ENCODE measurements around the gene BCL6.
A peak's percentile ranks its signal among the peaks of the same experiment; 100 is the strongest.
"Not testable (repeated sequence)": the region's sequence is repeated elsewhere in the genome, so short reads cannot be mapped to it uniquely, and the experiment has no call there.

The BCL6 gene

DNA sequence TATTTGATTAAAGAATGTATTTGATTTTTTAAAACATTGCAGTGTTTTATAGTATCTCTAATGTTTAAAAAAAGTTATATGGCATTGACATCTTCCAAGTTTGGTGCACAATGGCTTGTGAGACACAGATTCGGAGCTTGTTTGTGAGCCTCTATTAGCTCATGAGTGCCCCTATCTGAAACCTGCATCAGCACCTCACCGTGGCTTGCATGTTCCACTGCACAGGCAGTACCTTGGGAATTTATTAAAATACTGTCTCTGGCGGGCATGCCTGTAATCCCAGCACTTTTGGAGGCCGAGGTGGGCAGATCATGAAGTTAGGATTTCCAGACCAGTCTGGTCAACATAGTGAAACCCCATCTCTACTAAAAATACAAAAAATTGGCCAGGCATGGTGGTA lies 36.1 kb downstream of the BCL6 start:
- DNase-seq = no peak

DNA sequence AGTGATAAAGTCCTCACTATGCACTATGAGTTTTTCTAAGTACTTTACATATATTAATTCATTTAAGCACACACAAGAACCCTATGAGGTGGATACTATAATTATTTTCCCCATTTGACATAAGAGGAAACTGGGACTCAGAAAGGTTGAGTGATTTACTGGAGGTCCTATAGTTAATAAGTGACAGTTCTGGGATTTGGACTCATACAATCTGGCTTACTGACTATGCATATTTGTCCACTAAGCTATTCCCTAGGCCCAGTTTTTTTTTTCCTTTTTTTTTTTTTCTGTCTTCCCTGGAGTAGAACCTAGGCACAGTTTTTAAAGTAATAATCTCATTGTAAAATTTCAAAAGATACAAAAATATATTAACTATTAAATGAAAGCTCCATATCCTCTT lies 36.6 kb downstream of the BCL6 start:
- no peak for DNase-seq

DNA sequence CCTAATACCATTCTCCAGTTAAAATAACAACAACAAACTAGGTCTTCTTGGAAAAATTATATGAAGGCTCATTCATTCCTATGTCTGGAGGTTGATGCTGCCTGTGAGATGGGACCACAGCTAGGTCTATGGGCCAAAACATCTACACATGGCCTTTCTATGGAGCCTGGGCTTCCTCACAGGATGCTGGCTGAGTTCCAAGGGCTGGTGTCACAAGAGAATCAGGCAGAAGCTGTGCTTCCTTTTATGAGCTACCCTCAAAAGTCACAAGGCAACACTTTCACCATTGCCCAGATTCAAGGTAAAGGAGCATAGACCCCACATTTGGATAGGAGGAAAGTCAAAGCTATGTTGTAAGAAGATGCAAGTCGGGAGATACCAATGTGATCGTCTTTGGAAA lies 38.3 kb downstream of the BCL6 start:
- no peak for DNase-seq

DNA sequence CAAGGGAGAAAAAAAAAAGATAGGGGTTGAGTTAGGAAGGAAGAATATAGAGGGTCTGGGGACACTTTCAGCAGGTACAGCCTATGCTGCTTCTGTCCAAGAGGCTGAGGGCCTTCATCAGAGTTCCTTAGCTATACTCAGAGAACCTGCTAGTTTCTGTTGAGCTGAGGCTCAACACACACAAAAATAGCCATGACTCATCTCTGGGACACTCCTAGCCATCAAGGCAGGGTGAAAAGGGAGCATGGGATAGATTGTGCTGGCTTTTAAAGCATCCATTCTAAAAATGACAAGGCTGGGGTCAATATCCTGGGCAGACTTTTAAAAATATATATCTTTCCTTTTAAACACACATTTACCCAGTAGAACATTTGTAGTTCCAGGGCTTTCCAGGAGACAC lies 40.1 kb downstream of the BCL6 start:
- no peak for DNase-seq

DNA sequence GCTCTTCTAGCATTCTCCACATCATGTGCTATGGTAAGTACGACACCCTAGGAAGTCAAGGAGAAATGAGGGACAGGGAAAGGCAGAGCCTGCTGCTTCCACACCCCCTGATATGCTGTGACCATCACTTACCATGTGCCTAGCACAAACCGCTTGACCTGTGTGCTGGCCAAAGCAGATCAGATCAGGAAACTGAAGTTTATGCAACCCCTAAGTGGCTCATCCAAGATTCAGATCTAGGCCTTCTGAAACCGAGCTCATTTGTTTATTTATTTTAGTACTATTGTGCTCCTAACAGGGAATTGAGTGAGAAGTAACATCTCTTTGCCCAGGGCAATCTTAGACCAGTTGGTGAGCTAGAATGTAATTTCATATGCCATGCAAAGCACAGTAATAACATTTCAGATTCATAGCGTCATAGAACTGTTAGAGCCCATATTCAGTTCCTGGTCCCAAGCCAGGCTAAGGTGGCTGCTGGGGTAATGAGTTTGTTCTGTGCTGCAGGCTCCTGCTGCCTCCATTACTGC lies 42.7 kb downstream of the BCL6 start, which contains the start of gene RTP2:
TSS of gene RTP2 (minus strand) at position 51 of the 527 bp plus-strand sequence. CDS start 429 bp downstream, outside the sequence.
- DNase-seq = no peak

DNA sequence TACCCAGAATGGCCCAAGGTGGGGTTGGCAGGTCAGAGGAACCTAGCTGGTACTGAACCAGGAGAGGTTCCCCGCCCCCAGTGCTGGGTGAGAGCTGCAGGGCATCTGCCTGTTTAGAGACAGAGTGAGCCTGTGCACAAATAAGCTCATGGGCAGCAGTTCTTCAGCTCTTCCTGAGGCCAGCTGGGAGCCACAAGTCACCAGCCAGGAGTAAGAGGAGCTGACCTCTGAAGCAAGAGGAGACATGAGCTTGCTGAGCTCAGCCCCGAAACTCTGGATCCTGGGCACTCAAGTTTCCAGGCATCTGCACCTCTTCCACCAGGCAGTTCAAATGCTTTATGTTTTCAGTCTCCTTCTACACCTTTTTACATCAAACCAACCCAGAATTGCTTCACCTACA lies 45.0 kb downstream of the BCL6 start:
- DNase-seq = no peak

DNA sequence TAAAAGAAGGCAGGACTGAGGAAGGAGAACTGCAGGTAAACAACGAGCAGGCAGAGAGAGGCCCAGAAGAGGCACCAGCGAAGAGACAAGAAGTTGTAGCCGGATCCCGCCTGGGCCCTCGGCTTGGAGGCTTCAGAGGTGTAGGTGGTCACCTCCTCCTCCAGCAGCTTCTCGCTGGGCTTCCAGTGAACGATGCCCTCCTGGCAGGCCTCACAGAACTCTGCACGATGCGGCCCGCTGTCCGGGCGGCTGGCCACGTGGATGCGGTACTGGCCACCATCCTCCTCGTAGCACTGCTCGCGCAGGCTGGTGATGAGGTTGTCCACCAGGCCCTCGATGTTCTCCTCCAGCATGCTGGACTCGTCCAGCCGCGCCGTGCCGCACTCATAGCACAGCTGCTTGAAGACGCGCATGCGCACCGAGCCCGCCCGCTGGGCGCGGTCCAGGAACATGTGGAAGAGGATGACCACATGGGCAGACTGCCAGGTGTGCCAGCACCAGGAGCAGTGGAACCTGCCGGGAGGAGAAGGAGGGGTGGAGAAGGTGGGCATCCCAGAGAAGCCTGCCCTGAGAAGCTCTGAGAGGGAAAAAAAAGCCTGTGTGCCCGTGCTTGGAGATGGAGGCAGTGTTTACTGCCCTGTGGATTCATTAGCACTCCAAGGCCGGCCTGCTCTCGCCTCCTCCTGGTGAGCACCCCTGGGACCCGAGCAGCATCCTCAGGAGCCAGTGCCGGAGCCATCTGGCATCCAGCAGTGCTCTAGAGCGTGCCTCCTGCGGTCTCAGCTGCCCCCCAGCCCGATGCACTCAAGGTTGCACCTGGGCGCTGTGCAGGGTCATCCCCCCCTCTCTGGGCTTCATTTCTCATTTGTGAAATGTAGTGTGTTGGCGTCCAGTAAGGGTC lies 46.5 kb downstream of the BCL6 start:
- DNase-seq = no peak

DNA sequence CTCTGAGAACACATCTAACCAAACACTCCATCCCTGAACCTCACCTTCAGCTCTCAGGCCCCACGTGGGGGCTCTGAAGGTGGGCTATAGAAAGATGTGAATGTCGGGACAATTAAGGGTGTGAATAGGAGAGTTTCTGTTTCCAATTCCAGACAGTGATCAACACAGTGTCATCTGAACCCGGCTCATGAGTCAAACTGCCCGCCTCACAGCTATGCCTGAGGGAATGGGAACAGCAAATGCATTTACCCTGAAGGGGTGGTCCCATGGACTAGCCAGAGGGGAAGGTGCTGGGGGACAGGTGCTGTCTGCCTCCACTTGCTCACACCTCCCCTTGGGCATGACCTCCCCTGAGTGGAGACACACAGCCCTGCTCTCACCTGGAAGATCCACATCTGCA lies 49.2 kb downstream of the BCL6 start:
- DNase-seq = no peak

DNA sequence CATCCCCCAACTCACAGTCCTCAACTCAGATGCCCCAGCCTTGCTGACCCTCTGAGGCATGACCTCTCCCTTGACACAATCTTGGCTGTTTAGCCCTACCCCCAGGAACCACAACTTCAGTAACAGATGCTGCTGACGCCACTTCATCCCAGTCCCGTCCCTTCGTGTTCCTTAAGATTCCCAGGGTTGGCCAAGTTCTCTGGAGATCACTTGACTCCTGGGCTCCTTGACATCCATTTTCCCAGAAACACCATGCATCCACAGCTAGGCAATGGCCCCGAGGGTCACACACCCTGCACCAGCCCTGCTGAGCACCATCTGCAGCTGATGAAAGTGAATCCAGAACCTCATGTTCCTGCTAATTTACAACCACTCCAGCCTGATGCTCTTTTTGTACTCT lies 49.8 kb downstream of the BCL6 start:
- no peak for DNase-seq

DNA sequence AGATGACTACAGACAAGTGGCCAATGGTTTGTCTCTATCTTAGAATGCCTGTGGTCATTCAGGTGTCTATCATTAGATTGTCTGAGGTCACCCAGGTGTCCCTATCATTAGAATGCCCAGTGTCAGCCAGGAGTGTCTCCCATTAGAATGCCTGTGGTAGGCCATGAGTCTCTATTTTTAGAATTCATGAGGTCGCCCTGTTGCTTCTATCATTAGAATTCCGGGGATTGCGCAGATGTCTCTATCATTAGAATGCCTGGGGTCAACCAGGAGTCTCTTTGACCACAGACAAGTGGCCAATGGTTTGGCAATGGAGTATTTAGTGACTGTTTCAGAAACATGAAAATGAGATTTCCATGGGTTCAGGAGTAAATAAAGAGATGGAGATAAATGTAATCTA lies 50.5 kb downstream of the BCL6 start:
- no peak for DNase-seq

DNA sequence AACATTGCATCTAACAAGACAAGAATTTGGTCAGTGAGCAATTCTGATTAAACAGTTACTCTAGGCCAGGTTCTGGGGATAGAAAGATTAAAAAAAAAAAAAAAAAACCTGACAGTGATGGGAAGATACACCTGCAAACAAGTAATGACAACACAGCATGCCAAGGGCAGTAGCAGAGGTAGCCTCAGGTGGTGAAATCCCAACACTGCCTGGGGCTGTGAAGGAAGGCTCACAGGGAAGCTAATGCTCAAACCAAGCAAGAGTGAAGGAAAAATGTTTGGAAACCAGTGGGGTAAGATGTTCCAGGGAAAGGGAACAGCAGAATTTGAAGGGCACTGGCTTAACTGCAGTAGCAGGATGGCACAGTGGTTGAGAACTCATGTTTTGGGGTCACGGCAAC lies 51.8 kb downstream of the BCL6 start:
- no peak for DNase-seq

DNA sequence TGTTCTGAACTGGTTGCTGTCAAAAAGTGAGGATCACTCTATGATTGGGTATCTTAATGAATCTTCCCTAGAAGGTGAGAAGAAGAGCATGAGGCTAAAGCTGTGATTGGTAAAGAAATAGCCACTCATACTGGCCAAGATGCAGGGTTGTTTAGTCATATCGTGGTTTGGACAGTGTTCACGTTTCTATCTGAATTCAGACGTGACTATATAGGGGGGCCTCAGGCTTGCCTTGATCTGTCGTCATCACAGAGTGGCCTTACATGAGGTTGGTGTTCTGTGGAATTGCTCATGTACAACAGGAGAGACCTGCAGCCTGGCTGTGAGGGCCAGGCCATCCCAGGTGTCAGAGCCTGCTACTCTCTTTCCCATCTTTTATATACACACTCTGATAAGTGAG lies 55.3 kb downstream of the BCL6 start:
- no peak for DNase-seq

DNA sequence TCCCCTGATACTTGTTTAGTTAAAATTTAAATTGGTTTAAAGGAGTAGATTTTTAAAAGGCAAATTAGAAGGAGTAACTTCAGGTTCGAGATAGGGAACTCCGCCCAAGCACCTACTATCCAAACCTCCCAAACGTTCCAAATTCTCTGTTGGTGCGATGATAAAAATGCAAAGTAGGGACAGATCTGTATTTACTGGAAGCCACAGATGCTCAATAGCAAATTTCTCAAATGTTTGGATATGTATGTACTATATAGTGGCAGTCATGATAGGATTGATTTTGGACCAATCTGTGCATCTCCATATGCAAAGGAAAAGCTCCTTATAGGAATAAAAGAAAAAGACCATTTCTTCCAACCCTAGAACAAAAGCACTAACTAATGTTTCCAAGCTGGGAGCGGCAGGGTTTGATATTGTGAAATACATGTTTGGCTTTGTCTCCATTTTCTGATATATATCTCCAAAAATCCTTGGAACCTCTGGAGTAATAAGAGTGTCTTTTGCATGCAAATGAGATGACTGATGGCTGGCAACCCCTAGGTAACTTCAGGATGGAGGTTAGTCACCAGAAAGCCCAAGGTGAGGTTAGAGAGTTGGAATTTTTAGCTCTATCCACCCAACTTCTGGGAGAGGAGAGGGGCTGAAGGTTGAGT lies 58.5 kb downstream of the BCL6 start:
- DNase-seq = no peak

DNA sequence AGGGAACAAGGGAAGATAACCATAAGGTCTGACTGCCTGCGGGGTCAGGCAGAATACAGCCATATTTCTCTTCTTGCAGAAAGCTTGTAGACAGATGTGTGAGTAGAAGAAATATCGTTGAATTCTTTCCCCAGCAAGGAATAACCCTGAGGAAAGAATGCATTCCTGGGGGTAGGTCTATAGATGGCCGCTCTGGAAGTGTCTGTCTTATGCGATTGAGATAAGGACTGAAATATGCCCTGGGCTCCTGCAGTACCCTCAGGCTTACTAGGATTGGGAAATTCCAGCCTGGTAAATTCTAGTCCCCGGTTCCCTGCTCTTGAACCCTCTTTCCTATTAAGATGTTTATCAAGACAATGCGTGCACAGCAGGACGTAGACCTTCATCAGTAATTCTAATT lies 59.3 kb downstream of the BCL6 start:
- no peak for DNase-seq

DNA sequence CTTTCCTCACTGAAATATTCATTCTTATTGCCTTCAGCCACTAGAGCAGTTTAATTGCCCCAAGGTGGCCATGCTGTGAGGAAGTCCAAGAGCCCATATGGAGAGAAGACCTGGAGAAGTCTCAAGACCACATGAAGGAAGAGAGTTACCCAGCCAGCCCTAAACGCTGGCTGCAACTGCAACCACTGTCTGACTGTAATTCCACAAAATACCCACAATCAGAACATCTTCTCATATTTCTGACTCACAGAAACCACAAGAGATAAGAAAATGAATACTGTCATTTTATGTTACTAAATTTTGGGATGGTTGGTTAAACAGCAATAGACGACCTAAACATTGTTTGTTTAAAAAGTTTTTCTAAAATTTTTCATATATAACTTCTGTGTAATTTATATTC lies 60.4 kb downstream of the BCL6 start:
- no peak for DNase-seq

DNA sequence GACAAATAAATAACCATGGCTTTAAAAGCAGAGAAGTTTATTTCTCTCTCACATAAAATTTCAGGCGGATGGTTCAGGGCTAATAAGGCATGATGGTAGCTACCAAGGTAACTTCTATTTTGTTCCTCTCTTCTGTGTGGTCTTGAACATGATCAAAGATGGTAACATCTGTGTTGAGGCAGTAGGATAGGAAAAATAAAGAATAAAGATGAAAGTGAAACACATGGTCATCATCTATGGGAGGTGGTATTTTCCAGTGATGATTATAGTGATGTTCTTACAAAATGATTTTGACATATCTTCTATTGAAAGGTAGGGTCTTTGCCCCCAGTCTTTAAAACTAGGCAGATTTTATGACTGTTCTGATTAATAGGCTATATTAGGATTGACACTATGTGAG lies 60.8 kb downstream of the BCL6 start:
- DNase-seq = no peak

DNA sequence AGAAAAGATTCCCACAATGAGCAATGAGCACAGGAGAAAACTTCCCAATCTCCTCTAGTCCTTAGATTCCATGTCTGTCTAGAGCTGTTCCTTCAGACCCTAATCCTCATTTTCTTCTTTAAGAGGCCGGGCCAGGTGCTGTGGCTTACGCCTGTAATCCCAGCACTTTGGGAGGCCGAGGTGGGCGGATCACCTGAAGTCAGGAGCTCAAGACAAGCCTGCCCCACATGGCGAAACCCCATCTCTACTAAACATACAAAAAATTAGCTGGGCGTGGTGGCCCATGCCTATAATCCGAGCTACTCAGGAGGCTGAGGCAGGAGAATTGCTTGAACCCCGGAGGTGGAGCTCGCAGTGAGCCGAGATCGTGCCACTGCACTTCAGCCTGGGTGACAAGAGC lies 63.5 kb downstream of the BCL6 start:
- not testable (repeated sequence) for DNase-seq

DNA sequence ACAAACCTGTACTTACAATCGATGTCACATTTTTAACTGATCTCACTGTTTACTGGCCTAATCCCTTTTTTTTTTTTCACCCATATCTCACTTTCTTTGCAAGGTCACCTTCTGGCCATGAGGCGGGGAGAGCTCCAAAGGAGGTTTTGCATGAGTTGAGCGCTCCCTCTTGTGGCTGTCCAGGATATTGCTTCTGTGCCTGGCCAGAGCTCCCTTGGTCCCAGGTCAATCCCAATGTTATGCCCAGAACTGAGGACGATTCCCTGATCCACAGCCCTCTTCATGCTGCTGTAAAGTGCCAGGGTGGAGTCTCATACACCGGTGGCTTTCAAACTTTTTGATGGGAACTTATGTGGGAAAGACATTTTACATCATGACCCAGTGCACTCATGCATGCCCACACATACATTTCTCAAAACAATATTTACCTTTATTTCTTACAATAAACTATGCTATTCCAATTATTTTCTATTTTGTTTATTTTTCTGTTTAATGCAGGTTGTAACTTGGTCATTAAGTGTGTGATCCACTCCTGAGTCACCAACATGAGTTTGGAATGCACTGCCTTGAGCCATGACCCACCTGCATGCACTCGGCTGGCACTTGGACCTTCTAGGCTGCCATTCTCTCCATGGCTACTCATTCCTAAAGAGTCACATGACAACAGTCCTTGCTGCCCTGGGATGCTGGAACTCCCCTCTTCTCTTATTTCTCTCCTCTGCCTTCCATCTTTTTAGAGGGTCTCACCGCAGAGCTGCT lies 65.5 kb downstream of the BCL6 start:
- peak; percentile 44 to 63 for DNase-seq

DNA sequence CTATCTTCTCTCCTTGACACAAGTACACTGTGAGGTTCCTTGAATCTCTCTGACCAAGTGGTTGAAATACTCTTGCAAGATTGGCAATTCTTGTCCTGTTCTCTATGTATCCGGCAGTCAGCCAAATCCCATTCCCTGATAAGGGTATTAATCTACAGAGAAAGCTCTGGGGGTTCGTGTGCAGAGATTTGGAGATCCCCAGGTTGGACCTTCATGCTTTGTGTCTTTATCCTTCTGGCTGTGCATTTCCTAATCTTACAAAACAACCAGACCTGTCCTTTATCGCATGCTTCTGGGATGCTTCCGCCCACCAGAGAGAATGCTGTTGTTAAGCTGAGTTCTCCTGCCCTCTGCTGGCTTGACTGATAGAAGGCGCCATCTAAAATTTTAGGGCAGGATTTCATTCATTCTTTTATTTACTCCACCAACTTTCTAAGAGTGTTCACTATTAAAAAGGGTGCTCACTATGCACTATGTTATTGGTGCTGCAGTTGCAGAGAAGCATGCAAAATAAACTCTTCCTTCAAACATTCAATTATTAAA lies 66.5 kb downstream of the BCL6 start:
- DNase-seq = no peak

DNA sequence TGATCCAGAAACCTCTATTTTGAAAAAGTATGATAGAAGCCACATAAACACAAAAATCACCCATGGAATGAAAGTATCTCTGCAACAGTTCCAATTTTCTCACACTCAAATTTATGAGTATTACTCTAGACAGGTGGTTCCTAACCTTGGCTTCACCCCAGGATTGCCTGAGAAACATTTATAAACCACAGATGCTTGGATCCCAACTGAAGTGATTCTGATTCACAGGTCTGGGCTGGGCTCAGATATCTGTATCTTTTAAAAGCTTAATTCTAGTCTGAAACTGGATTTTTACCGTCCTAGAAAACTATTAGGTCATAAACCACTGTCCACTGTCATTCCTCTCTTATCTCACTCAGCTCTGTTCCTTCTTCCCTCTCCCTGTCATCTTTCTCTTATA lies 67.7 kb downstream of the BCL6 start:
- DNase-seq = no peak

DNA sequence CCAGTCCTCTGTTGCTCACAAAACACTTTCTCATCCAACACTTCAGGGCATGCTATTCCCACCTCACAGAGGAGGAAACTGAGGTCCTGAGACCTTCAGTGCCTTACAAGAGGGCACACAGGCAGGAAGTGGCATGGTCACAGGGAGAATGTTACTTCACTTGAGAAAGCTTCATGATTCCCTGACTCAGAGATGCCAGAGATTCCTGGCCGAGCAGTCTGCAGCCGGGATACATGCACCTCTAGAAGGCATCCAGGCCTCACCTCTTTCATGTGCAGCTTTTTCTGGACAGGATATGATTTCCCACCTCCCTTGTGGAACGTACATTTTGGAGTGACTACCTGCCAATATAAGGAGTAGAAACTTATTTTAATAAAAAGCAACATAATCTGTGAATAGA lies 72.3 kb downstream of the BCL6 start:
- no peak for DNase-seq
